NCI-H748 (cell line): ENCODE results near the gene CLINT1.

Experiments
- DNase-seq: peaks from one replicate; lab custom pipeline; 2025; ENCODE audit not compliant: unreplicated experiment; lab: John Stamatoyannopoulos, UW

CLINT1 gene

DNA sequence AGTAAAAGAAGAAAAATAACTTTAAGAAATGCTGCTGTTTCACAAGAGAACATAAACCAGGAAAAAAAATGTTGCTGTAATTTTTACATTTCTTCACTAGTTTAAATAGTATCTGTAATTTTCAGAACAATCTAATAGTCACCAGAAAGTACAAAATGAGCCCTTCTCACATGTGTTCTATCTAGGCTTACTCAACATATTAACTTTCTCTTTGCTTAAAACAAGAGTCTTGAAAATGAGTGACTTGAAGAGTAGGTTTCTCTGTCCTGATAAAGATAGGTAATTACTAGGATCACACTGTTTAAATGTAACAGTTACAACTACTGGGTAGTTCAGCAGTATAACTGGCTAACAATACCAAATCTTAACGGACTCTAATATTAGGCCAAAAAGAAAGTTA is 37.5 kb downstream of the CLINT1 start:
- DNase-seq: no peak

- peak; percentile 74 for DNase-seq
Observed at GRCh38 chr5:157820593-157821252, 38.2 kb downstream of the CLINT1 start.

DNA sequence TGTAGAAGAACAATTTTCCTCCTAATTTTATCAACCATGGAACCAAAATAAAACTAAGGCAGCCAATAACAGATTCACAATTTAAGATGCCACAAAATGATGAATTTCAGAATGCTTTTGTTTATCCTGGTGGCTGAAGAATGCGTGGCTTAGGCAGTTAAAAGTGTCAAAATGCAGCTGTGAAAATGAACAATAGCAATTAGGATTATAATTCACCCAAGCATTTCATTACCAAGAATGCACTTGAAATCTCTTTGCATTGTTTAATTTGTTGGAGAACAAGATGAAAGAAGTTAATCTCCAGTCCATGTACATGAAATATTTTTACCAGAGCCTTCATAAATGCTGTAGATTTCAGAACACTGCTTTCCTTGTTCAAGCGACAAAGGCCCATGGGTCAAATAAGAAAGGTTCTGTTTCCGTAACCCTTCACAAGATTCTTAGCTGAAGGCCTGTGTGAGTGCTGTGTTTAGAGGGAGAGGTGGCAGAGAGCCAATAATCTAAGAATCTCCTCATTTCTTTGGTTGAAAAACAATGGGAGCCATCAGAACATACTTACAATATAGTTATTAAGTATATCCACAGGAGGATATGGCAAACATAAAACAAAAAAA is 39.3 kb downstream of the CLINT1 start:
- no peak for DNase-seq

GRCh38 chr5:157818368-157818767 is 40.6 kb downstream of the CLINT1 start:
- DNase-seq: no peak

- DNase-seq: no peak
Observed at GRCh38 chr5:157817928-157818327, 41.0 kb downstream of the CLINT1 start.

DNA sequence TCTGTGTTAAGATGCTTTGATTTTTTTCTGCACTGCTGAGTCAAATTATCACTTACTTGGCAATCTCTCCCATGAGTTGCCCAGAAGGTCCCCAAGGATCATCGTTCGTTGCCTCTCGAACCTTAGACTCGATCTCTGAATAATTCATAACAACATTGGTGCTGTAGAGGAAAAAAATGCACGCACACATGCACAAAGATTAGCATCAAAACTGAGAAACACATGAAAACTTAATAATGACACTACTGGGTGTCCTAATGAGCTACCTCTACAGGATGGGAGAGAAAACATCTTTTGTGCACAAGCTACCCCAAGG is 41.6 kb downstream of the CLINT1 start:
- no peak for DNase-seq

GRCh38 chr5:157816682-157817386 is 42.1 kb downstream of the CLINT1 start:
- DNase-seq: peak; percentile 22

DNA sequence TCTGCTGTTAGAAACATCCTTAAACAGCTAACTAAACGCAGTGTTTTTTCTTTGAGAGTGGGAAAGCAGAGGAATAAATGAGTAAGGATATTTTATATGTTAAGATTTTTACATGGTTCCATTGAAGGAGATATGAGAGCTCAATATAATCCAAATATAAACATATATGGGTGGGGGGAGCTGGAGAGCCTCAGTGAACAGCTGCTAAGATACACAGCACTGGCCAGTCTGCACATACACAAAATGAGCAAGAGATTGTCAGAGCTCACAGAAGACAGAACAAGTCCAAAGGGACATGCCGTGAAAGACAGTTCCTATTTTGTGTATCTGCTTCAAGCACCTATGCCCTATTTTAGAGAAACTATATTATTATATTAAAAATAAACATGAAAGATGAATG is 46.9 kb downstream of the CLINT1 start:
- no peak for DNase-seq

DNA sequence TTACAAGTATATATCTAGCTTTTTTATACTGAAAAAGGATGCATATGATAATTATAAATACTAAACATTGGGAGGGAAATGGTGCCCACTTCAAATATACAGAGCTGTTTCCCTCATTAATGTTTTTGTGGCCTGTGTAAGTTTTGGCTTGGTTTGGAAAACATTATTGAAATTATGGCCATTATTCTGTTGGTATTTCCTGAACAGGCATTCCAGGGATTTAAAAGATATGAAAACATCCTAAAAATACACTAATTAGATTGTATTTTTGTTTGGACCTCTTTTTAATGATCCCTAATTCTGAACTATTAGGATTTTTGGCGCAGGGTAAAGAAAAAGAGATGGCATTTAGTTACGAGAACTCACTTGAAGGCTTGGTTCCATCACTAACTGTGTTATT is 50.9 kb downstream of the CLINT1 start:
- DNase-seq: no peak

DNA sequence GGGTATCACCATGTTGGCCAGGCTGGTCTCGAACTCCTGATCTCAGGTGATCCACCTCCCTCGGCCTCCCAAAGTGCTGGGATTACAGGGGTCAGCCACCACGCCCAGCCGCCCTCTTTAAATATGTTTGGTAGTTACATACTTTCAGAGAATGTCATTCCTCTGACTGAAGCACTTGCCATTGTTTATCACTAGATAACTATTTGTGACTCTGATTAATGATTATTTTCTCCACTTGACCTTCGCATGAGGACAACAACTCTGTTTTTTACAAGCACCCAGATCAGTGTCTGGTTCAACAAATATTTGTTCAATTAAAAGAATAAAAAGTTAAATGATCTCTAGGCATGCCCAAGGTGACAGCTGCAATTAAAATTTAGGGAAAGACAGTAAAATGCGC is 56.2 kb downstream of the CLINT1 start:
- DNase-seq: no peak

GRCh38 chr5:157800137-157800536 is 58.8 kb downstream of the CLINT1 start:
- no peak for DNase-seq

GRCh38 chr5:157799578-157799977 is 59.4 kb downstream of the CLINT1 start:
- no peak for DNase-seq

- DNase-seq: no peak
Observed at GRCh38 chr5:157793301-157793700, 65.6 kb downstream of the CLINT1 start.

- DNase-seq: no peak
Observed at GRCh38 chr5:157785801-157786200, 73.1 kb downstream of the CLINT1 start.

DNA sequence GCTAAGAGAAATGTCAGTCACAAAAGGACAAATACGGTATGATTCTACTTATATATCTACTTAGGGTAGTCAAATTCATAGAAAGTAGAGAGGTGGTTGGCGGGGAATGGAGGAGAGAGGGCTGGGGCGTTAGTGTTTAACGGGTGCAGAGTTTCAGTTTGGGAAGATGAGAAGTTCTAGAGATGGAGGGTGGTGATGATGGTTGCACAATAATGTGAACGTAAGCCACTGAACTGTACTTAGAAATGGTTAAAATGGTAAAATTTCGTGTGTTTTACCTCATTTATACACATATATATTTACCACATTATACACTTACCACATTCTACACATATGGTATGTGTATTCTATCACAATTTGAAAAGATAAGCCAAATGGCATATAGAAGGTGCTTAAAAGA is 79.7 kb downstream of the CLINT1 start:
- DNase-seq: no peak

DNA sequence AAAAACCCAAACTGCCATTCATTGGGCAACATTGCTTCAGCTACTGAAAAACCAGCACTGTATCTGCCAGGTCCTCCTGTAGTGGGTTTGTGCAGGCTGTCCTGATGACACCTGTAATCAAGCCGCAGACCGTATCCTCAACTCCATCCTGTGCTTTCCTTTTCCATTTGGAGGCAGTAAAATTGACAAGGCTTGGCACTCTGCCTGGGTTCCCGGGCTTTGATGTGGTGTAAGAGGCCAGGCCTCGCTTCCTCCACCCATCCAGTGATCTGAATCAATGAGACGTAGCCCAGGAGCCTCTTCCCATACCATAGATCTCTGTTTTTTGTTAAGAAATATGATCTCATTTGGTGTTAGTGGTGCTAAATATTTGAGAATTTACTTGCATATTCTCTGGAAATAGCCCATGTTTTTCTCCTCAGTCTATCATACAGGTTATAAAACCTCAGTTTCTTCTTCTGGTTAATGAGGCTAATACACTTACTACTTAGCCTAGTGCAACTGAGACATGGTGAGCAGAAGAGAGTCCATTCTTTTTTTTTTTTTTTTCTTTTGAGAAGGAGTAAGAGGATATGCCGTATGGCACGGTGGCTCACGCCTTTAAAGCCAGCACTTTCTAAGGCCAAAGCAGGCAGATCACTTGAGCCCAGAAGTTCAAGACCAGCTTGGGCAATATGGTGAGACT is 80.7 kb downstream of the CLINT1 start:
- peak; percentile 56 for DNase-seq

DNA sequence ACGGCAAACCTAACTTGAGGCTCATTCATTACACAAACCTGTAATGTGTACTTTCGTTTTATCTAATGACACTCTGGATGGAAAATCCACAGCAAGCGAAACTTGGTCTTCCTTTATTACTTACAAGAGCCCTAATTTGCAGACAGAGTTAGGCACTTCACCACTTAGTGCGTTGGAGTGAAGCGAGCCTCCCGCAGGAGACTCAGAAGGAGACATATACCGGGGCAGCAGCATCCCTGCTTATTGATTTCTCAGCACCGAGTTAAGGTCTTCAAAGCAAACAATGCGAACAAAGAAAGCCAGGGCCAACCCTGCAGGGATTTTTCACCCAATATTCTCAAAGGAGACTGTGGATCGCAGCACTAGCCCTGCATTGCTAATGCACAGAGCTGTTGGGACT is 86.8 kb downstream of the CLINT1 start:
- no peak for DNase-seq

- no peak for DNase-seq
Observed at GRCh38 chr5:157770665-157771064, 88.3 kb downstream of the CLINT1 start.

- DNase-seq: no peak
Observed at GRCh38 chr5:157767689-157768088, 91.3 kb downstream of the CLINT1 start.

DNA sequence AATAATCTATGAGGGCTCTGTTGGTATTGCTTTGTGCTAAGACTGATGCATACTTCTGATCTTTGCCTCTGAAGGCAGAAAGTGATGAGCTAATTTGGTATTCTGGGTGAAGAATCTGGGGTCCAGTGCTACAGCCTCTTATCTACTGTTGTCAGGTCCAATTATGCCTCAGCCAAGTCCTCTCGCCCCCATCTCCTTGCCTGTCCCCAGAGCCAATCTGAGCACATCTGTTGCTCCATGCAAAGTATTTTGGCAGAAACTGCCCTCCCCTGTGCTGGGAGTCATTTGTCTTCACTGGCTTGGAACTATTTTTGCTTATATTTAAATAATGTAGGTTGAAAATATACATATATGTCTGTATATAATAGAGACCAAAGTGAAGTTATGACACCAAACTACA is 92.0 kb downstream of the CLINT1 start:
- no peak for DNase-seq

DNA sequence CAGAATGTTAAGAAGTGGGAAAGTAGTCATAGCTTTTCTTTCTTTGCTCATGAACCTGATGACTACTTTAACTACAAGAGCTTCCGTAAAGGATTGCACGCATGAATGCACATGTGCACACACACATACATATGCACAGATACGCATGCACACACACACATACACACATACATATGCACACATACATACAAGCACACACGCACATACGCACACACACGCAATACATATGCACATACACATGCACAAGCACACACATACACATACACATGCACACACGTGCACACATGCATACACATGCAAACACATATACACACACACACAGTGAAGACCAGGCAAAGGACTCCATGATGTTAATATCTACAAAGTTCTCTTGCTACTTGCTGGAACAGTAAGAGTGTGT is 92.5 kb downstream of the CLINT1 start:
- no peak for DNase-seq

- DNase-seq: no peak
Observed at GRCh38 chr5:157764531-157764930, 94.4 kb downstream of the CLINT1 start.
